Tibial artery (tissue), 4 donors: ENCODE results near the gene FYTTD1.

Source experiments
- DNase-seq, 2 donors: peaks; one replicate each; pipeline ENCODE4 v3.0.0-alpha.2; 2019
- H3K27ac ChIP-seq, 2 donors: fragments of 200-600 bp; sonication (generic) in 1 of 2; 1 replicate in 1 of 2; 2 replicates in 1 of 2; pipeline ENCODE4 v1.5.1; 2018 to 2019; ENCODE audit warnings: mild to moderate bottlenecking in 1 of 2
- H3K27me3 ChIP-seq, 2 donors: fragments of 200-600 bp; sonication (generic) in 1 of 2; one replicate each; pipeline versions ENCODE4 v1.5.1 to v1.6.0; 2016 to 2019
- H3K36me3 ChIP-seq, 3 donors: fragments of 200-600 bp; sonication (generic) in 2 of 3; one replicate each; pipeline ENCODE4 v1.5.1; 2016 to 2019; ENCODE audit warnings: mild to moderate bottlenecking in 2 of 3
- H3K4me1 ChIP-seq, 4 donors: fragments of 200-600 bp; sonication (generic) in 2 of 4; 1 replicate in 3 of 4; 2 replicates in 1 of 4; pipeline ENCODE4 v1.5.1; 2016 to 2019
- H3K4me3 ChIP-seq, 2 donors: fragments of 200-600 bp; sonication (generic) in 1 of 2; 1 replicate in 1 of 2; 2 replicates in 1 of 2; pipeline ENCODE4 v1.5.1; 2018 to 2019; ENCODE audit warnings: mild to moderate bottlenecking in 2 of 2
- H3K9me3 ChIP-seq, 3 donors: fragments of 200-600 bp; sonication (generic) in 1 of 3; one replicate each; pipeline ENCODE4 v1.5.1; 2016 to 2019
- CTCF ChIP-seq, 2 experiments: fragments of 200-600 bp in 1 of 2; fragments of 450-650 bp in 1 of 2; IDR thresholded peaks; one replicate each; pipeline ENCODE4 v1.5.1; 2017 to 2019; ENCODE audit warnings: antibody characterized with exemption in 2 of 2, mild to moderate bottlenecking in 1 of 2, moderate library complexity in 1 of 2
- intact Hi-C: fragments of 100-400 bp; cut with DNase I; formaldehyde crosslinking; loops from one replicate; pipeline ENCODE4 v1.15.0; 2023; ENCODE audit warnings: low total_unique reads

The FYTTD1 gene

GRCh38 chr3:197793247-197793646, 43.6 kb downstream of the FYTTD1 start:
- Histone ChIP-seq H3K36me3 (no peaks in the 10 kb centered on the region), H3K27me3 (no peaks in the 10 kb centered on the region), H3K27ac (peak overlapping the region; percentile 33 to 92), H3K9me3 (no peaks in the 10 kb centered on the region), H3K4me1 (peaks cover 0 to 55% (median 21%) of the 10 kb centered on the region in 4 donors), H3K4me3 (peak overlapping the region; percentile 71 to 76)
- intact Hi-C loops = no loop called here
- DNase-seq = no peak
- no peak for TF ChIP-seq CTCF (IDR thresholded peaks at IDR 0.05)

DNA sequence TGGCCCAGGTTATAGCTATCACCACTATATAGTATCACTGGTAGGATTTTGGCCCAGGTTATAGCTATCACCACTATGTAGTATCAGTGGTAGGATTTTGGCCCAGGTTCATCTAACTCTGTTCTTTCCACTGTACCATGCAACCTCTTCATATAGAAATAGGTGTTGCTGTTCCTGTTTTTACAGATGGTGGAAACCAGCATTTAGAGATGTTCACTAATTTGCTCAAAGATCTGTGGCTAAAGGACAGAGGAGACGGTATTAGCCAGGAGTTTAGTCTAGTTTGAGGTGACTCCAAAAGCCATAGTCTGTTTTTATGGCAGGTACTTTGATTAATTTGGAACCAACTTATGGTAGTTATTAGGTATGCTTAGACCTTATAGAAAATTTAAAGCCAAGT, 44.4 kb downstream of the FYTTD1 start:
- intact Hi-C loops = no loop called here

DNA sequence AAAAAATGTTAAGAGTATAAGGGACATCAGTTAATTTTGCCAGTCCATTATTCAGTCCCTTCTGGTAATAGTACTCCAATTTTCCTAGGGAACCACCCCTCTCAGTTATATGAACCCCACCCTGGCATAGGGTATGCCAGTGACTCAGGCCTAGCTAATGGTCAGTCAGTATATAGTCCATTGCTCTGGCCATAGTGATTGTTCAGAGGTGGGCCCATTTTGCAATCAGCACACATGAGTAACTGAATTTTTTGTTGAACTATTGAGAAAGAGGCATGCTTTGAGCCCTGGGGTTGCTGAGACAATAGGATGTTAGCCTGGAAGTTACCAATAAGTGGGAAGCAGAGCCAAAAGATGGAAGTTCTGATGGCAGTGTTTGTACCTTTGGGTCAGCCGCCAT, 45.5 kb downstream of the FYTTD1 start:
- Histone ChIP-seq H3K4me3 (no peak overlapping the region), H3K4me1 (peaks cover 0 to 72% (median 35%) of the 10 kb centered on the region in 4 donors), H3K27ac (peak overlapping the region; percentile 2 to 92), H3K9me3 (no peaks in the 10 kb centered on the region), H3K27me3 (no peaks in the 10 kb centered on the region), H3K36me3 (no peaks in the 10 kb centered on the region)
- TF ChIP-seq CTCF (IDR thresholded peaks at IDR 0.05) = no peak
- intact Hi-C loops = no loop called here
- peak in 1 of 2 donors; percentile 63 for DNase-seq

More for the DNA sequence above, 44.4 kb downstream of the FYTTD1 start:
- Histone ChIP-seq H3K9me3 (no peaks in the 10 kb centered on the region), H3K27ac (peak overlapping the region; percentile 30 to 92), H3K4me3 (no peak overlapping the region), H3K27me3 (no peaks in the 10 kb centered on the region), H3K4me1 (peaks cover 0 to 63% (median 30%) of the 10 kb centered on the region in 4 donors), H3K36me3 (no peaks in the 10 kb centered on the region)
- TF ChIP-seq CTCF (IDR thresholded peaks at IDR 0.05) = no peak
- DNase-seq = no peak

DNA sequence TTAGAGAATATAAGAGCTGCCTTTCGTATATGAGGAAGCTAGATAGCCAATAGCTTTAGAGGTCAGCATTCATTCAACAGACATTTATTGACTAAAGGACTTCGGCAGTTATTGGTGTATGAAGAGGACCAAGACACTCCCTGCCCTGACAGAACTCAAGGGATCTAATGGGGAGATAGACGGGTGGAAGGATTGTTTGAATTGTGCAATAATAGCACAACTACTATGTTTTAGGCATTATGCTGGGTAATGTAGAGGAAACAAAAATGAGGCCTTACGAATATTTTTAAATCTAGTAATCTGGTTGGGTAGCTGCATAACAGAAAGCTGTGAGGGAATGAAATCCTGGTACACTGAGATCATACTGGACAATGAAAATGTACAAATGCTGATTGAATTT, 46.4 kb downstream of the FYTTD1 start:
- intact Hi-C loops = no loop called here

DNA sequence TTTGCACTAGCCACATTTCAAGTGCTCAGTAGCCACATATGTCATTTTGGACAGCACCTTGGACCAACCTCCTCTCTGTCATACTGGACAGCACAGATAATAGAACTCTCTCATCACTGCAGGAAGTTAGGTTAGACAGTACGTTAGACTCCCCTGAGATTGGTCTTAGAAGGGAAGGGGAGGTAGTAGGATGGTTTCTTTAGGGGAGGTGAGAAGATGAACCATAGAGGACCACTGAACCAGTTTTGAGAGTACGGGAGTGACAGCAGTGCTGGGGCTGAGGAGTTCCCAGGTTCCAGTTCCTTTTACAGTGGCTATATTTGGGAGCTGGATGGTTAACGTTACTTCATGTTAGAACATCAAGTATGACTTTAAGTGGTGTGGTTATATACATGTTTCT, 49.2 kb downstream of the FYTTD1 start:
- intact Hi-C loops = no loop called here
- Histone ChIP-seq H3K4me3 (no peak overlapping the region), H3K4me1 (peaks cover 0 to 85% (median 31%) of the 10 kb centered on the region in 4 donors), H3K27me3 (no peaks in the 10 kb centered on the region), H3K36me3 (no peaks in the 10 kb centered on the region), H3K9me3 (no peaks in the 10 kb centered on the region), H3K27ac (peak overlapping the region in 1 of 2 donors; percentile 49)
- no peak for TF ChIP-seq CTCF (IDR thresholded peaks at IDR 0.05)
- no peak for DNase-seq

More for the DNA sequence above, 46.4 kb downstream of the FYTTD1 start:
- H3K4me1 ChIP-seq = peaks cover 0 to 78% (median 35%) of the 10 kb centered on the region in 4 donors
- H3K4me3 ChIP-seq = no peak overlapping the region
- H3K27ac ChIP-seq = no peak overlapping the region
- H3K9me3 ChIP-seq = no peaks in the 10 kb centered on the region
- TF ChIP-seq CTCF (IDR thresholded peaks at IDR 0.05) = no peak
- H3K36me3 ChIP-seq = no peaks in the 10 kb centered on the region
- H3K27me3 ChIP-seq = no peaks in the 10 kb centered on the region
- DNase-seq = no peak

DNA sequence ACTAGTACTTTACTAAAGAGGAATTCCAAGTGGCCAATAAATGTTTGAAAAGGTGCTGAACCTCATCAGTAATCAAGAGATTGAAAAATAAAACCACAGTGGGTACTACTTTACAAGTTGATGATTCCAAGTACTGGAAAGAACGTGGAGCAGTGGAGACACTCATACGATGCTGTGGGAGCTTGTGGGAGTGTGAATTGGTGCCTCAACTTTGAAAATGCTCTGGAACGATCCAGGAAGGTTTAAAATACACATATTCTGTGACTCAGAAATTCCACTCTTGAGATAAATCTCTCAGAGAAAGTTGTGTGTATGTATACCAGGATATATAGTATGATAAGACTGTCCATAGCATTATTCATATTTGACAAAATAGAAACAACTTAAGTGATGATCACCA, 50.7 kb downstream of the FYTTD1 start:
- DNase-seq = no peak
- no peaks in the 10 kb centered on the region for H3K9me3 ChIP-seq
- peaks cover 0 to 70% (median 23%) of the 10 kb centered on the region in 4 donors for H3K4me1 ChIP-seq
- no peaks in the 10 kb centered on the region for H3K36me3 ChIP-seq
- intact Hi-C loops = loop anchor here (10.0 kb wide), 1 partner anchor 46 kb away; no protein-coding TSS in a partner anchor
- H3K4me3 ChIP-seq = no peak overlapping the region
- no peaks in the 10 kb centered on the region for H3K27me3 ChIP-seq
- no peak overlapping the region for H3K27ac ChIP-seq
- no peak for TF ChIP-seq CTCF (IDR thresholded peaks at IDR 0.05)
